Right lobe of liver (tissue), 6 donors: ENCODE results near the gene TBX2. TPM values are rescaled to one million over a fixed set of nuclear protein-coding genes. Genes with fewer than 3 reads are reported as not detected.

Experiments
- ATAC-seq, 4 donors: fragments of 200-7000 bp; cut with Tn5 transposase; one replicate each; pipeline ENCODE4 v1.9.1; 2020; ENCODE audit warnings: mild to moderate bottlenecking in 4 of 4, moderate library complexity in 4 of 4
- DNase-seq, 3 donors: peaks; one replicate each; pipeline ENCODE4 v3.0.0-alpha.2; 2020
- H3K27ac ChIP-seq, 3 donors: fragments of 200-600 bp; one replicate each; pipeline ENCODE4 v1.8.0; 2022
- H3K27me3 ChIP-seq, 2 donors: fragments of 200-600 bp; one replicate each; pipeline ENCODE4 v1.8.0; 2022
- H3K36me3 ChIP-seq, 4 donors: fragments of 200-600 bp; sonication (generic) in 1 of 4; one replicate each; pipeline versions ENCODE4 v1.5.1 to v1.8.0; 2017 to 2022; ENCODE audit warnings: control low read depth in 1 of 4
- H3K4me1 ChIP-seq, 4 donors: fragments of 200-600 bp; sonication (generic) in 1 of 4; one replicate each; pipeline versions ENCODE4 v1.5.1 to v1.8.0; 2017 to 2022; ENCODE audit warnings: control low read depth in 1 of 4
- H3K4me3 ChIP-seq, 3 donors: fragments of 200-600 bp; one replicate each; pipeline ENCODE4 v1.8.0; 2022
- H3K9me3 ChIP-seq, 4 donors: fragments of 200-600 bp; sonication (generic) in 1 of 4; one replicate each; pipeline versions ENCODE4 v1.5.1 to v1.8.0; 2017 to 2022; ENCODE audit warnings: control low read depth in 1 of 4
- POLR2A ChIP-seq: fragments of 450-650 bp; IDR thresholded peaks from one replicate; pipeline ENCODE4 v1.6.1; 2017; ENCODE audit warnings: antibody characterized with exemption, mild to moderate bottlenecking
- WGBS: methylation state at CpG from one replicate; pipeline ENCODE4 v1.1.6; 2018; ENCODE audit warnings: low coverage, low lambda C conversion rate; ENCODE audit not compliant: insufficient coverage; ENCODE audit errors: missing lambda C conversion rate; 5-methylcytosine and 5-hydroxymethylcytosine counted together
- intact Hi-C, 2 donors: fragments of 100-400 bp; cut with DNase I; formaldehyde crosslinking; loops; one replicate each; pipeline versions ENCODE4 v1.11.2 to v1.14.1; 2022
- total RNA-seq, 6 experiments: library from RNA; depleted of rRNA in 2 of 6; stranded (reverse); fragments of >200 nt in 2 of 6; fragmentation: NEBNext Ultra II Directional in 3 of 6; extraction: Animal tissue kit (Norgen Biotek cat#: 25700) in 3 of 6; gene quantifications; one replicate each; pipeline versions ENCODE4 v1.1.0 to v1.2.4, GENCODE V29; 2016 to 2023
- TF ChIP-seq, protein P1 (sequence below), 4 donors: fragments of 200-600 bp in 3 of 4; fragments of 450-650 bp in 1 of 4; IDR thresholded peaks; one replicate each; pipeline versions ENCODE4 v1.5.1 to v1.8.0; 2016 to 2022; ENCODE audit warnings: antibody characterized with exemption in 4 of 4, mild to moderate bottlenecking in 2 of 4
- donor health status: DM: no; HTN: yes; CAD: no.
- donor health status: DM: no; HTN: no; CAD: no.
- donor health status: DM: no; HTN: no; CAD: no.
- donor health status: DM: no; HTN: yes; CAD: no.
- donor health status: DM: no; HTN: yes; CAD: no.

TBX2 gene
- total RNA-seq, 6 experiments from 2014 or later, result 1.9 to 4.4 (median 2.7) TPM

DNA sequence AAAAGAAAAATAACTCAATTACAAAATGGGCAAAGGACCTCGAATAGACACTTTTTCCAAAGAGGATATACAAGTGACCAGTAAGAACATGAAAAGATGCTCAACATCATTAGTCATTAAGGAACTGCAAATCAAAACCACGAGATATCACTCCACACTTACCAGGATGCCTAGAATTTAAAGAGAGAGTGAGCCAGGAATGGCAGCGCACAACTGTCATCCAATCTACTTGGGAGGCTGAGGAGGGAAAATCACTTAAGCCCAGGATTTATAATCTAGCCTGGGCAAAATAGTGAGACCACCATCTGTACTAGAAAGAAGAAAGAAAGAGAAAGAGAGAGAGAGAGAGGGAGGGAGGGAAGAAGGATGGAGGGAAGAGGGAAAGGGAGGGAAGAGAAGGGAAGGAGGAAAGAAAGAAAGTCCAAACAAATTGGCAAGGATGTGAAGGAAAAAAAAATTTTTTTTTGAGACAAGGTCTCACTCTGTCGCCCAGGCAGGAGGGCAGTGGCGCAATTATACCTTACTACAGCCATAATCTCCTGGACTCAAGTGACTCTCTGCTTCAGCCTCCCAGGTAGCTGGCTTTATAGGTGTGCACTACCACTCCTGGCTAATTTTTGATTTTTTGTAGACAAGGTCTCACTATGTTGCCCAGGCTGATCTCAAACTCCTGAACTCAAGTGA is 22.6 kb downstream of the TBX2 start:
- no peaks in the 10 kb centered on the region for H3K36me3 ChIP-seq
- no peaks in the 10 kb centered on the region for H3K9me3 ChIP-seq
- intact Hi-C loops, result no loop called here
- H3K4me3 ChIP-seq, result no peak overlapping the region
- no peak overlapping the region for H3K27ac ChIP-seq
- ATAC-seq (no peak), DNase-seq (no peak)
- no peaks in the 10 kb centered on the region for H3K27me3 ChIP-seq
- TF ChIP-seq POLR2A, result no peak
- TF ChIP-seq, protein P1, sequence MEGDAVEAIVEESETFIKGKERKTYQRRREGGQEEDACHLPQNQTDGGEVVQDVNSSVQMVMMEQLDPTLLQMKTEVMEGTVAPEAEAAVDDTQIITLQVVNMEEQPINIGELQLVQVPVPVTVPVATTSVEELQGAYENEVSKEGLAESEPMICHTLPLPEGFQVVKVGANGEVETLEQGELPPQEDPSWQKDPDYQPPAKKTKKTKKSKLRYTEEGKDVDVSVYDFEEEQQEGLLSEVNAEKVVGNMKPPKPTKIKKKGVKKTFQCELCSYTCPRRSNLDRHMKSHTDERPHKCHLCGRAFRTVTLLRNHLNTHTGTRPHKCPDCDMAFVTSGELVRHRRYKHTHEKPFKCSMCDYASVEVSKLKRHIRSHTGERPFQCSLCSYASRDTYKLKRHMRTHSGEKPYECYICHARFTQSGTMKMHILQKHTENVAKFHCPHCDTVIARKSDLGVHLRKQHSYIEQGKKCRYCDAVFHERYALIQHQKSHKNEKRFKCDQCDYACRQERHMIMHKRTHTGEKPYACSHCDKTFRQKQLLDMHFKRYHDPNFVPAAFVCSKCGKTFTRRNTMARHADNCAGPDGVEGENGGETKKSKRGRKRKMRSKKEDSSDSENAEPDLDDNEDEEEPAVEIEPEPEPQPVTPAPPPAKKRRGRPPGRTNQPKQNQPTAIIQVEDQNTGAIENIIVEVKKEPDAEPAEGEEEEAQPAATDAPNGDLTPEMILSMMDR (IDR thresholded peaks at IDR 0.05), result no peak
- H3K4me1 ChIP-seq, result no peaks in the 10 kb centered on the region
- WGBS, result 47% methylated on average over 5 of the region's 5 CpGs

DNA sequence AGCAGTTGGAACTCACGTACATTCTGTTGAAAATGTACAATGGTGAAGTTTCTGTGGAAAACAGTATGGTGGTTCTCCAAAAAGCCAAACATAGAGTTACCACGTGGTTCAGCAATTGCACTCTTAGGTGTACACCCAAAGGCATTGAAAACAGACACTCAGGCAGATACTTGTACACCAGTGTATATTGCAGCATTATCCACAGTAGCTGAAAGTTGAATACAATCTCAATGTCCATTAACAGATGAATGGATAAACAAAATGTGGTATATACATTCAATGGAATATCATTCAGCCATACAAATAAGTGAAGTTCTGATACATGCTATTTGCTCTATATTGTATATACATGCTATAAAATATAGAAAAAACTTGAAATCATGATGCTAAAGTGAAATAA is 23.2 kb downstream of the TBX2 start:
- intact Hi-C loops, result no loop called here
- Histone ChIP-seq H3K4me1 (no peaks in the 10 kb centered on the region), H3K27ac (no peak overlapping the region), H3K9me3 (no peaks in the 10 kb centered on the region), H3K36me3 (no peaks in the 10 kb centered on the region), H3K27me3 (no peaks in the 10 kb centered on the region), H3K4me3 (no peak overlapping the region)
- no peak for ATAC-seq
- TF ChIP-seq POLR2A, result no peak
- DNase-seq, result no peak
- WGBS, result 50% methylated on average over 2 of the region's 2 CpGs

DNA sequence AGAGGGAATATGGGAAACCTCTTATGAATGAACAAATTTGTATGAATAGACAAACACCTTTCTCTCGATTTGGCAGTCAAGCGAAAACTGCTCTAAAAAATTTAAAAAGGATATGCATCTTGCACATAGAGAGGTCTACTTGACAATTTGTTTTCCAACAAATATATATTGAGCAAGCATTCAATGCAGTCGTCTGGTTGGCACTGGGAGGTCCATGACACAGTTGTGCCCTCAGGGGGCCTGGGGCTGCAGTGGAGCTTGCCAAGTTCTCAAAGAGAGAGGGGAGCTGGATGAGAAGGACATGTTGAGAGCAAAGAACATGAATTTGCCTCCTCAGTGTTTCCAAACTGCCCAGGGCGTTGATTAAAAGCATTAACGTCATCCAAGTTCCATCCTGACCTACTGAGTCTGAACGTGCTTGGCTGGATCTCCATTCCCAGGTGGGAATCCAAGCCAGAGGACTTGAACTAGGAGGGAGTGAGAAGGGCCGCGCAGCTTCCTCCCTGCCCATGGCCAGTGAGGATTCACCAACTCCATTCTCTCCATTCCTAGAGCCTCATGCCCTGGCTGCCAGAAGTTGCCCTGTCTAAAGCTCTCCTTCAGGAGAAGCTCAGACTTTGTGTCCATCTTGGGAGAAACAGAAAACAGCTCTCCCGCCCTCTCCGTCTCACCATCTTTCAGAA is 24.5 kb downstream of the TBX2 start:
- DNase-seq (no peak), ATAC-seq (no peak)
- 70% methylated on average over 8 of the region's 10 CpGs for WGBS
- intact Hi-C loops, result no loop called here
- TF ChIP-seq, protein P1 (IDR thresholded peaks at IDR 0.05), result no peak
- TF ChIP-seq POLR2A, result no peak
- H3K4me1 ChIP-seq, result no peaks in the 10 kb centered on the region
- H3K27ac ChIP-seq, result no peak overlapping the region
- H3K9me3 ChIP-seq, result no peaks in the 10 kb centered on the region
- no peaks in the 10 kb centered on the region for H3K36me3 ChIP-seq
- H3K27me3 ChIP-seq, result no peaks in the 10 kb centered on the region
- H3K4me3 ChIP-seq, result no peak overlapping the region

DNA sequence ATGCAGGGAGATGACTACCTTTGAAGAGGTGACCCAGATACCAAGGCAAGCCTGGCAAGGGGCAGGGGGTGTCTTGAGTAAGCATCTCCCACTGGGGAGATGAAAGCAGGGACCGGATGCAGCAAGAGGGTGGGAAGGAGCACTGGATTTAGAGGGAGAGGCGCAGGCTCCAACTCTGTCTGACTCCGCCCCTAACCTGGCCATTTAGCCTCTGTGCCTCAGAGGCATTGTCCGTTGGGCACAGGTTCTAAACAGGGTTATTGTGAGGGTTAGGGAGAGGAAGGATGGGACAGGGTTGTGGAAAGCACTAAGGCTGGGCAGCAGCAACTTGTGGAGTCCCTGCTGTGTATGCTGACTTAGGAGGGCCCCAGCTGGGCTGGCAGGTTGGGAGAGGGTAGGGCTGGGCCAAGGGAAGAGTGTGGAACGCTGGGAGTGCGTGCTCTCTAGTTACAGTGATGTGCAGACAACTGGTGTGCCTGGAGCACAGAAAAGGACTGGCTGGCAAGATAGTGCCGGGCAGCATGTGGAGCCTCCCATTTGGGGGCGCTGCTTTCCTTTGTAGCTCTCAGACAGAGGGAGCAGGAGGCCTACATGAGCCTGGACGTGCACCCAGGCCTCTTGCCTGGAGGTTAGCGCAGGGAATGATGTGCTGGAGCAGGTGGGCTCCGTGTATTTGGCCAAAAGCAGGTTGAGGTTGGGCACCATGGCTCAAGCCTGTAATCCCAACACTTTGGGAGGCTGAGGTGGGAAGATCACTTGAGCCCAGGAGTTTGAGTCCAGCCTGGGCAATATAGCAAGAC is 26.2 kb downstream of the TBX2 start:
- Histone ChIP-seq H3K4me1 (no peaks in the 10 kb centered on the region), H3K36me3 (no peaks in the 10 kb centered on the region), H3K27ac (no peak overlapping the region), H3K9me3 (no peaks in the 10 kb centered on the region), H3K4me3 (no peak overlapping the region), H3K27me3 (no peaks in the 10 kb centered on the region)
- intact Hi-C loops, result no loop called here
- TF ChIP-seq, protein P1 (IDR thresholded peaks at IDR 0.05), result no peak
- TF ChIP-seq POLR2A, result no peak
- 46% methylated on average over 4 of the region's 11 CpGs for WGBS
- DNase-seq (no peak), ATAC-seq (peak in 1 of 4 donors; percentile 35)
